HCT116 (cell line): ENCODE results near the gene PRDM1. TPM values are rescaled to one million over a fixed set of nuclear protein-coding genes. Genes with fewer than 3 reads are reported as not detected.

Source experiments
- ATAC-seq: fragments of 200-7000 bp; cut with Tn5 transposase; 2 replicates; pipeline ENCODE4 v1.9.1; 2020; ENCODE audit warnings: mild to moderate bottlenecking, moderate library complexity
- BruUV-seq: library from RNA; stranded (reverse); fragments of 400-500 nt; replicated peaks from 2 replicates; lab custom pipeline; 2021; lab: Mats Ljungman, UMichigan
- CTCF ChIA-PET: fragments of 300-600 bp; sonication (Branson Sonifier 250); formaldehyde crosslinking; loops from one replicate; lab custom pipeline; 2021; ENCODE audit warnings: antibody characterized with exemption; lab: Charles Lee
- POLR2A ChIA-PET: fragments of 300-600, 350-600 bp; sonication (Branson Sonifier 250); formaldehyde crosslinking; loops from one replicate; lab custom pipeline; 2021; ENCODE audit warnings: antibody characterized with exemption; lab: Charles Lee
- RAD21 ChIA-PET, 2 experiments: fragments of 300-600 bp; sonication (Branson Sonifier 250); formaldehyde crosslinking; loops; one replicate each; lab custom pipeline; 2023; ENCODE audit warnings: low total read pairs in 2 of 2; ENCODE audit not compliant: uncharacterized antibody in 2 of 2, unreplicated experiment in 2 of 2, low non-redundant PET in 1 of 2; lab: Charles Lee
- DNase-seq: peaks from one replicate; pipeline ENCODE4 v3.0.0-alpha.2; 2010; ENCODE audit warnings: low read depth, low spot score
- H2AFZ ChIP-seq: fragments of 200-600 bp; shearing (Covaris generic), sonication (generic); 2 replicates; pipeline ENCODE4 v1.6.1; 2017; ENCODE audit warnings: low read depth, mixed run types, mixed read lengths, antibody characterized with exemption, low read length; ENCODE audit not compliant: poor library complexity, severe bottlenecking
- H3K27ac ChIP-seq: 2 replicates; pipeline ENCODE4 v1.5.1; 2012; ENCODE audit warnings: low read depth, low read length
- H3K27me3 ChIP-seq: fragments of 200-600 bp; sonication (generic); 2 replicates; pipeline ENCODE4 v1.6.1; 2016; ENCODE audit warnings: mixed run types, low read length, mixed read lengths; ENCODE audit not compliant: insufficient read depth
- H3K36me3 ChIP-seq, 2 experiments: fragments of 200-500 bp in 1 of 2; fragments of 200-600 bp in 1 of 2; sonication (Bioruptor generic) in 1 of 2; sonication (generic) in 1 of 2; 2 replicates each; pipeline versions ENCODE4 v1.5.1 to v1.6.1; 2014 to 2016; ENCODE audit warnings: low read length in 2 of 2, inconsistent platforms in 1 of 2, mixed read lengths in 1 of 2, mixed run types in 1 of 2; ENCODE audit not compliant: insufficient read depth in 2 of 2, control insufficient read depth in 1 of 2
- H3K4me1 ChIP-seq, 2 experiments: fragments of 200-600 bp in 1 of 2; sonication (generic) in 1 of 2; 2 replicates each; pipeline versions ENCODE4 v1.5.1 to v1.6.1; 2012 to 2017; ENCODE audit warnings: low read length in 2 of 2, inconsistent platforms in 1 of 2, mild to moderate bottlenecking in 1 of 2, mixed read lengths in 1 of 2, mixed run types in 1 of 2, moderate library complexity in 1 of 2; ENCODE audit not compliant: insufficient read depth in 2 of 2, control insufficient read depth in 1 of 2
- H3K4me2 ChIP-seq: fragments of 200-600 bp; sonication (generic); 2 replicates; pipeline ENCODE4 v1.6.1; 2017; ENCODE audit warnings: mixed run types, low read length, mixed read lengths
- H3K4me3 ChIP-seq, 2 experiments: fragments of 200-600 bp in 1 of 2; sonication (generic) in 1 of 2; replicated peaks in 1 of 2; 2 replicates each; pipeline ENCODE4 v1.5.1; 2011 to 2016; ENCODE audit warnings: low read length in 2 of 2, control low read depth in 1 of 2, low read depth in 1 of 2, mild to moderate bottlenecking in 1 of 2, mixed read lengths in 1 of 2, mixed run types in 1 of 2
- H3K79me2 ChIP-seq: fragments of 200-600 bp; sonication (generic); 2 replicates; pipeline ENCODE4 v1.6.1; 2017; ENCODE audit warnings: mild to moderate bottlenecking, mixed run types, low read length, moderate library complexity, mixed read lengths; ENCODE audit not compliant: insufficient read depth
- H3K9ac ChIP-seq: fragments of 200-600 bp; sonication (generic); 2 replicates; pipeline ENCODE4 v1.6.1; 2016; ENCODE audit warnings: low read length, mixed read lengths
- H3K9me2 ChIP-seq: fragments of 200-600 bp; sonication (generic), shearing (Covaris generic); 2 replicates; pipeline ENCODE4 v1.6.1; 2017; ENCODE audit warnings: mixed run types, mild to moderate bottlenecking, moderate library complexity; ENCODE audit not compliant: insufficient read depth
- H3K9me3 ChIP-seq, 2 experiments: fragments of 200-500 bp in 1 of 2; fragments of 200-600 bp in 1 of 2; sonication (Bioruptor generic) in 1 of 2; sonication (generic) in 1 of 2; 2 replicates each; pipeline ENCODE4 v1.6.1; 2014 to 2017; ENCODE audit warnings: low read length in 2 of 2, mixed read lengths in 2 of 2, inconsistent platforms in 1 of 2, low read depth in 1 of 2, mild to moderate bottlenecking in 1 of 2, mixed run types in 1 of 2, moderate library complexity in 1 of 2; ENCODE audit not compliant: control insufficient read depth in 1 of 2, insufficient read depth in 1 of 2
- H4K20me1 ChIP-seq: fragments of 200-600 bp; sonication (generic), shearing (Covaris generic); 2 replicates; pipeline ENCODE4 v1.6.1; 2017; ENCODE audit warnings: mixed run types, mild to moderate bottlenecking, moderate library complexity; ENCODE audit not compliant: insufficient read depth
- CBX3 ChIP-seq: IDR thresholded peaks from 2 replicates; pipeline ENCODE4 v1.6.1; 2012; ENCODE audit warnings: low read depth
- CEBPB ChIP-seq: IDR thresholded peaks from 2 replicates; pipeline ENCODE4 v1.6.1; 2012; ENCODE audit warnings: low read depth
- FOSL1 ChIP-seq: IDR thresholded peaks from 2 replicates; pipeline ENCODE4 v1.6.1; 2012; ENCODE audit warnings: low read depth
- POLR2A ChIP-seq: IDR thresholded peaks from 2 replicates; pipeline ENCODE4 v1.7.0; 2011; ENCODE audit warnings: borderline replicate concordance; ENCODE audit not compliant: insufficient read depth, insufficient read length; ENCODE audit errors: extremely low read depth
- POLR2AphosphoS5 ChIP-seq: IDR thresholded peaks from 2 replicates; pipeline ENCODE4 v1.6.1; 2011; ENCODE audit warnings: mild to moderate bottlenecking, low read depth, low read length, moderate library complexity
- SP1 ChIP-seq: IDR thresholded peaks from 2 replicates; pipeline ENCODE4 v1.6.1; 2012; ENCODE audit warnings: low read depth
- SRF ChIP-seq: IDR thresholded peaks from 2 replicates; pipeline ENCODE4 v1.6.1; 2012; ENCODE audit warnings: low read depth
- TCF7L2 ChIP-seq: IDR thresholded peaks from 2 replicates; pipeline ENCODE4 v1.7.0; 2011; ENCODE audit warnings: borderline replicate concordance, inconsistent platforms; ENCODE audit not compliant: insufficient read depth, insufficient read length; ENCODE audit errors: extremely low read depth
- YY1 ChIP-seq: IDR thresholded peaks from 2 replicates; pipeline ENCODE4 v1.6.1; 2011; ENCODE audit warnings: low read length, low read depth, moderate library complexity, mild to moderate bottlenecking; ENCODE audit not compliant: insufficient replicate concordance; ENCODE audit errors: extremely low read depth
- ZFX ChIP-seq: fragments of 450-650 bp; IDR thresholded peaks from 2 replicates; pipeline ENCODE4 v1.6.1; 2017
- ZNF274 ChIP-seq: fragments of 200-500 bp; sonication (Bioruptor generic); IDR thresholded peaks from 2 replicates; pipeline ENCODE4 v1.6.1; 2014; ENCODE audit warnings: mild to moderate bottlenecking, low read depth, low read length, inconsistent platforms
- intact Hi-C: fragments of 100-400 bp; cut with micrococcal nuclease; formaldehyde crosslinking; loops from 2 replicates; pipeline ENCODE4 v1.10.0; 2022
- total RNA-seq: library from RNA; stranded (reverse); gene quantifications from one replicate; pipeline ENCODE4 v1.2.1, GENCODE V29; 2021; ENCODE audit not compliant: unreplicated experiment
- TF ChIP-seq, protein P1 (sequence below): IDR thresholded peaks from 2 replicates; pipeline ENCODE4 v1.6.1; 2011; ENCODE audit warnings: mild to moderate bottlenecking, low read length, moderate library complexity; ENCODE audit not compliant: insufficient replicate concordance; ENCODE audit errors: extremely low read depth
- TF ChIP-seq, protein P2 (sequence below): IDR thresholded peaks from 2 replicates; pipeline ENCODE4 v1.6.1; 2012
- TF ChIP-seq, protein P3 (sequence below): IDR thresholded peaks from 2 replicates; pipeline ENCODE4 v1.6.1; 2012

The PRDM1 gene
- total RNA-seq, 1 experiment from 2014 or later, result 3.4 TPM

DNA sequence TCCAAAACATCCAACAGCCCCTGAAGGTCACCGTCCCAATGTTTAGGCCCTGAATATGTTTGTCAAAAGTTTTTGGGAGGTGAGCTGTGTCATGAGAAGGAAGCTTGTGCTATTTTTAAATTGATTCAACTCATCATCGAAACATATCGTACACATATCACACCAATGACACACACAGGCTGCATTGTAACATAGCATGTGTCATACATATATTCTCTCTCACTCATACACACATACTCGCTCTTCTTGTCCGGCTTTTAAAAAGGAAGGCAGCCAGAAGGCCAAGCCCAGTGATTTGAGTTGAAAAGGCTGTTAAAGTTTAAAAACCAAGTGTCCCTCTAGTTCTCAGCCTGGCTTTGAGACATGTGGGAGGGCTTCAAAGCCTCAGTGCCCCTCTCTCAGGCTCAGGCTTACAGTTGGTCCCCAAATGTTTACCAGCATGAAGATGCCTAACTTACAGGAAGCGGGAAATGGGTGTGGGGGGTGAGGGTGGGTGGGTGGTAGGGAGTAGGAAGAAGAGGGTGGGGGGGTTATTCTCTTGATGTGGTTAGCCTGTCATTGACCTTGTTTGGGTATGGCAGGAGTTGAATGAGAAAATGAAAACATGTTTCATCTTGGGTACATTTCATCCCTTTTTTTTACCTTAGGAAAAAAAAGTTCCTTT, 3.3 kb upstream of the PRDM1 start:
- no peaks in the 10 kb centered on the region for H3K36me3 ChIP-seq
- H3K9me3 ChIP-seq, result no peaks in the 10 kb centered on the region
- DNase-seq, result no peak
- no peaks in the 10 kb centered on the region for H3K27me3 ChIP-seq
- CTCF ChIA-PET, result no interaction called here
- no peak overlapping the region for H3K9ac ChIP-seq
- no TSS peak for BruUV-seq
- RAD21 ChIA-PET, result no interaction called here
- H3K27ac ChIP-seq, result no peak overlapping the region
- no peaks in the 10 kb centered on the region for H3K9me2 ChIP-seq
- H2AFZ ChIP-seq, result no peak overlapping the region
- intact Hi-C loops, result no loop called here
- no peaks in the 10 kb centered on the region for H4K20me1 ChIP-seq
- POLR2A ChIA-PET, result no interaction called here
- H3K4me3 ChIP-seq, result no peak overlapping the region
- no peak for ATAC-seq
- peaks cover 17 to 28% of the 10 kb centered on the region in 2 experiments for H3K4me1 ChIP-seq
- H3K79me2 ChIP-seq, result no peaks in the 10 kb centered on the region
- no peak for TF ChIP-seq POLR2AphosphoS5
- TF ChIP-seq YY1, result no peak
- TF ChIP-seq CBX3, result no peak
- no peak for TF ChIP-seq TCF7L2
- TF ChIP-seq SP1, result no peak
- TF ChIP-seq ZFX, result no peak
- TF ChIP-seq, protein P1, sequence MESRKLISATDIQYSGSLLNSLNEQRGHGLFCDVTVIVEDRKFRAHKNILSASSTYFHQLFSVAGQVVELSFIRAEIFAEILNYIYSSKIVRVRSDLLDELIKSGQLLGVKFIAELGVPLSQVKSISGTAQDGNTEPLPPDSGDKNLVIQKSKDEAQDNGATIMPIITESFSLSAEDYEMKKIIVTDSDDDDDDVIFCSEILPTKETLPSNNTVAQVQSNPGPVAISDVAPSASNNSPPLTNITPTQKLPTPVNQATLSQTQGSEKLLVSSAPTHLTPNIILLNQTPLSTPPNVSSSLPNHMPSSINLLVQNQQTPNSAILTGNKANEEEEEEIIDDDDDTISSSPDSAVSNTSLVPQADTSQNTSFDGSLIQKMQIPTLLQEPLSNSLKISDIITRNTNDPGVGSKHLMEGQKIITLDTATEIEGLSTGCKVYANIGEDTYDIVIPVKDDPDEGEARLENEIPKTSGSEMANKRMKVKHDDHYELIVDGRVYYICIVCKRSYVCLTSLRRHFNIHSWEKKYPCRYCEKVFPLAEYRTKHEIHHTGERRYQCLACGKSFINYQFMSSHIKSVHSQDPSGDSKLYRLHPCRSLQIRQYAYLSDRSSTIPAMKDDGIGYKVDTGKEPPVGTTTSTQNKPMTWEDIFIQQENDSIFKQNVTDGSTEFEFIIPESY, result no peak
- TF ChIP-seq, protein P2, sequence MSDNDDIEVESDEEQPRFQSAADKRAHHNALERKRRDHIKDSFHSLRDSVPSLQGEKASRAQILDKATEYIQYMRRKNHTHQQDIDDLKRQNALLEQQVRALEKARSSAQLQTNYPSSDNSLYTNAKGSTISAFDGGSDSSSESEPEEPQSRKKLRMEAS, result no peak
- TF ChIP-seq, protein P3, sequence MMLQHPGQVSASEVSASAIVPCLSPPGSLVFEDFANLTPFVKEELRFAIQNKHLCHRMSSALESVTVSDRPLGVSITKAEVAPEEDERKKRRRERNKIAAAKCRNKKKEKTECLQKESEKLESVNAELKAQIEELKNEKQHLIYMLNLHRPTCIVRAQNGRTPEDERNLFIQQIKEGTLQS, result no peak
- TF ChIP-seq ZNF274, result no peak
- TF ChIP-seq FOSL1, result no peak
- no peak for TF ChIP-seq CEBPB
- TF ChIP-seq POLR2A, result no peak
- no peak for TF ChIP-seq SRF
- H3K4me2 ChIP-seq, result no peak overlapping the region
